SK-N-MC (cell line): ENCODE measurements around the gene NQO2.
A peak's percentile ranks its signal among the peaks of the same experiment; 100 is the strongest.
"Not testable (repeated sequence)": the region's sequence is repeated elsewhere in the genome, so short reads cannot be mapped to it uniquely, and the experiment has no call there.

Experiments
- DNase-seq: peaks from one replicate; pipeline ENCODE4 v3.0.0-alpha.2; 2011; ENCODE audit warnings: low read depth, low spot score
- H3K27ac ChIP-seq: fragments of 200-600 bp; sonication (generic); 2 replicates; pipeline ENCODE4 v1.5.1; 2016; ENCODE audit warnings: mixed run types
- H3K36me3 ChIP-seq: fragments of 200-600 bp; sonication (generic); 2 replicates; pipeline ENCODE4 v1.6.1; 2017; ENCODE audit warnings: antibody characterized with exemption, low read length, mixed read lengths; ENCODE audit not compliant: insufficient read depth
- H3K4me3 ChIP-seq: fragments of 200-600 bp; sonication (generic); 2 replicates; pipeline ENCODE4 v1.5.1; 2016
- H3K9ac ChIP-seq: fragments of 200-600 bp; sonication (generic); 2 replicates; pipeline ENCODE4 v1.8.0; 2017; ENCODE audit warnings: mixed run types, mixed read lengths; ENCODE audit not compliant: insufficient read length
- H3K9me3 ChIP-seq: fragments of 200-600 bp; sonication (generic); 2 replicates; pipeline ENCODE4 v1.6.1; 2017; ENCODE audit warnings: low read depth, mild to moderate bottlenecking, antibody characterized with exemption, low read length, moderate library complexity, mixed read lengths
- EZH2 ChIP-seq: fragments of 200-600 bp; sonication (generic); IDR thresholded peaks from one replicate; pipeline ENCODE4 v1.6.1; 2017; ENCODE audit warnings: antibody characterized with exemption
- FOXP2 ChIP-seq: optimal IDR thresholded peaks from 2 replicates; pipeline ENCODE3; 2011; ENCODE audit warnings: mild to moderate bottlenecking, moderate library complexity; ENCODE audit not compliant: insufficient read depth; ENCODE audit errors: extremely low read length, control extremely low read depth
- POLR2AphosphoS5 ChIP-seq: IDR thresholded peaks from 2 replicates; pipeline ENCODE4 v1.6.1; 2012; ENCODE audit warnings: mild to moderate bottlenecking, low read depth, low read length, borderline replicate concordance

The NQO2 gene

DNA sequence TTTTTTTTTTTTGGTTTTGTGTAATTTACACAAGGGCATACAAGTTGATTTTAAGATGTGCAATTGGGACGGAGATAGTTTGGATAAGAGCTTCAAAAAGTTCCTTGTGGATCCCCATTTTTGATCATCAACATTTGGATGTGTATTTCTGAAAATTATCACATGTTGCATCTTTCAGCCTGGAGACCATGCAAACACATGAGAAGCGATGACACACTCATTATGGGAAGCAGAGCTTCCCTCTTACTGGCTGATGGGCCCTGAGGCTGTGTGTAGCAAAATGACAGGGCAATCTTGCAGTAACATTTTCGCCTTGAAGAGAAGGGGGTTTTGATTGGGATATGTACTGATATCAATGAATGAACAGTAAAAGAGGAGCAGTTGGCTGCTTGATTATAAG, 46.6 kb downstream of the NQO2 start:
- Histone ChIP-seq H3K36me3 (no peaks in the 10 kb centered on the region), H3K27ac (no peak overlapping the region), H3K9ac (no peak overlapping the region), H3K4me3 (no peak overlapping the region), H3K9me3 (no peaks in the 10 kb centered on the region)
- DNase-seq, result no peak
- TF ChIP-seq EZH2 (no peak), POLR2AphosphoS5 (no peak), FOXP2 (no peak)

DNA sequence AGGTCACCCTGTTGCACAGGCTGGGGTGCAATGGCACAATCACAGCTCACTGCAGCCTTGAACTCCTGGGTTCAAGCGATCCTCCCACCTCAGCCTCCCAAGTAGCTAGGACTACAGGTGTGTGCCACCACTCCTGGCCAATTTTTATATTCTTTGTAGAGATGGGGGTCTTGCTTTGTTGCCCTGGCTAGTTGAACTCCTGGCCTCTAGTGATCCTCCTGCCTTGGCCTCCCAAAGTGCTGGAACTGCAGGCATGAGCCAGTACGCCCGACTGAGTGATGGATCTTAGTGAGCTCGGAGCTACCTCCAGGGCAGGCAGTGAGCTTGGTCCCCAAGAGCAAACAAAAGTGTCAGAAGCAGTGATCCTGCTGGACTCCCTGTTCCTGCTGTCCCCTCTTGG, 48.3 kb downstream of the NQO2 start:
- H3K9me3 ChIP-seq, DNase-seq, H3K9ac ChIP-seq, H3K27ac ChIP-seq, H3K36me3 ChIP-seq, H3K4me3 ChIP-seq: not testable (repeated sequence)

DNA sequence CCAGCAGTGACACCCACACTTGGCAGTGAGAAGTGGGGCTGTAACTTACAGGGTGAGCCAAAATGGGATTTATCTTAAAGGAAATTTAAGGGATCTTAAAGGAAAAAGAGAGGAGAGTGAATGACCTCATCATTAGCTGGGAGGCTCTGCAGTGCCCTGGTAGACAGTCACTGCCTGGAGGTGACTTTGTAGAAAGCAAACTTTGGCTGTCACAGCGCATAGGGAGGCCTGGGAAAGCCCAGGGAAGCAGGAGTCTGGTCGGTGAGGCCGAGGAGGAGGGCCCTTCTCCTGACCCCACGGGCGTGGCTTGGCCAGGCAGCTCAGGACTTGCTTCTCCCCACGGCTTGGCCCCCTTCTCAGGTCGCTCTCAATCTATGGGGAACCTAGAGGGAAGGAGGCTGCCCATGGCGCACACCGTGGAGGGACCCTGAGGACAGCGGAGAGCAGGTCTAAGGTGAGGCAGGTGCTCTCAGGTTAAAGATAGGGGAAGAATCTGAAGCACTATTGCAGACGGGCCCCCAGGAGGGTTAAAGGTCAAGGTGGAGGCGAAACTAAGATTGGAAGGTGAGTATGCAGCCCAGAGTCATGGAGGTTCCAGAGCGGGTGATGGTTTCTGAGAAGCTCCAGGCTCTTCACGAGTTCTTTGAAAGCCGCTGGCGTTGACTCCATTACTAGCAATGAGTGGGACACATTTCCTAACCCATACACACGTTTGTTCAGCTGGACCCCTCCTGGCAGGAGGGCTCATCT, 53.0 kb downstream of the NQO2 start:
- H3K36me3 ChIP-seq, result no peaks in the 10 kb centered on the region
- no peak overlapping the region for H3K9ac ChIP-seq
- TF ChIP-seq POLR2AphosphoS5, result no peak
- TF ChIP-seq FOXP2, result no peak
- no peak for TF ChIP-seq EZH2
- DNase-seq, result no peak
- no peaks in the 10 kb centered on the region for H3K9me3 ChIP-seq
- no peak overlapping the region for H3K27ac ChIP-seq
- H3K4me3 ChIP-seq, result no peak overlapping the region

DNA sequence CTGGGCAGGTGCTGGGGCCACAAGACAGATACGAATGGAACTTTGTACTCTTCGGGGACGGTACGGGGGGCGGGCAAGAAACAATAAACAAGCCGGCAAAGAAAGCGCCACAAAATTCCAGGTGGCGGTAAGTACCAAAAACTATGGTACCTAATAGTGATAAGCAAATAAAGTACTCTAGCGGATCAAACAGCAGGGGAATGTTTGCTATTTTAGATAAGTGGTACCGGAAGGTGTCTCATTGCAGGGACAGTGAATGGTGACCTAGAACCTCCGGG, 53.5 kb downstream of the NQO2 start:
- no peak overlapping the region for H3K27ac ChIP-seq
- H3K9ac ChIP-seq, result peak overlapping the region; percentile 45
- no peak for TF ChIP-seq EZH2
- no peak for TF ChIP-seq POLR2AphosphoS5
- no peak for TF ChIP-seq FOXP2
- DNase-seq, result no peak
- no peaks in the 10 kb centered on the region for H3K9me3 ChIP-seq
- no peaks in the 10 kb centered on the region for H3K36me3 ChIP-seq
- H3K4me3 ChIP-seq, result peak overlapping the region; percentile 78

DNA sequence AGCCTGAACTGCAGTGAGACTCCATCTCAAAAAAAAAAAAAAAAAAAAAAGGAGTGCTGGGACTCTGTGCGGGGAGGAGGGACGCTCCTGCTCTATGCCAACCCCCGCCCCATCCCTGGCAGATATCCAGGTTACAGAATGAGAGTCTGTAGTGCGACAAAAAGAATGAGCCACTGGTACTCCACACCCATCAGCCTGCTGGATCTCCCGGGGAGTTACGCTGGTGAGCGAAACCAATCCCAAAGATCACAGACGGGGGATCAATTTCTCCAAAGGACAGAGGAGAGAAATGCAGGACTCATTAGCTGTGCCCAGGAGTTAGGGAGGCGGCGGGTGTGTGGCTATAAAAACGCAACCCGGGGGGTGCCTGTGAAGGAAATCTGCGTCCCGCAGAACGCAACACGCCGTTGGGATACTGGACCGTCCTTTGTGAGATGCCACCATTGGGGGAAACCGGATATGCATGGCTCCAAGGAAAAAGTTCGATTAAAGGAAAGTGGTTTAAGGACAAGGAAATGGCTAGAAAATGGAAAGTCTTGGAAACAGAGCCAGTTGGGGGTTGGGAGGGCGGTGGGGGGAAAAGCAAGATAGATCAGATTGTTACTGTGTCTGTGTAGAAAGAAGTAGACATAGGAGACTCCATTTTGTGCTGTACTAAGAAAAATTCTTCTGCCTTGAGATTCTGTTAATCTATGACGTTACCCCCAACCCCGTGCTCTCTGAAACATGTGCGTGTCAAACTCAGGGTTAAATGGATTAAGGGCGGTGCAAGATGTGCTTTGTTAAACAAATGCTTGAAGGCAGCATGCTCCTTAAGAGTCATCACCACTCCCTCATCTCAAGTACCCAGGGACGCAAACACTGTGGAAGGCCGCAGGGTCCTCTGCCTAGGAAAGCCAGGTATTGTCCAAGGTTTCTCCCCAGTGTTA, 54.8 kb downstream of the NQO2 start:
- H3K27ac ChIP-seq, result not testable (repeated sequence)

DNA sequence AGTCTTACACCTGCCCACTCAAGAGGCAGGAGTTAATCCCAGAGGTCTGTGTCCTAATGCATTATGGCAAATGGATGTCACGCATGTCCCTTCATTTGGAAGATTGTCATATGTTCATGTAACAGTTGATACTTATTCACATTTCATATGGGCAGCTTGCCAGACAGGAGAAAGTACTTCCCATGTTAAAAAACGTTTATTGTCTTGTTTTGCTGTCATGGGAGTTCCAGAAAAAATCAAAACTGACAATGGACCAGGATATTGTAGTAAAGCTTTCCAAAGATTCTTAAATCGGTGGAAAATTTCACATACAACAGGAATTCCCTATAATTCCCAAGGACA, 55.4 kb downstream of the NQO2 start:
- not testable (repeated sequence) for H3K9ac ChIP-seq, DNase-seq, H3K9me3 ChIP-seq, H3K4me3 ChIP-seq, H3K27ac ChIP-seq, H3K36me3 ChIP-seq

More for the DNA sequence above, 54.8 kb downstream of the NQO2 start:
- DNase-seq, H3K9ac ChIP-seq, H3K9me3 ChIP-seq, H3K36me3 ChIP-seq: not testable (repeated sequence)
- H3K4me3 ChIP-seq, result peak overlapping the region; percentile 78

DNA sequence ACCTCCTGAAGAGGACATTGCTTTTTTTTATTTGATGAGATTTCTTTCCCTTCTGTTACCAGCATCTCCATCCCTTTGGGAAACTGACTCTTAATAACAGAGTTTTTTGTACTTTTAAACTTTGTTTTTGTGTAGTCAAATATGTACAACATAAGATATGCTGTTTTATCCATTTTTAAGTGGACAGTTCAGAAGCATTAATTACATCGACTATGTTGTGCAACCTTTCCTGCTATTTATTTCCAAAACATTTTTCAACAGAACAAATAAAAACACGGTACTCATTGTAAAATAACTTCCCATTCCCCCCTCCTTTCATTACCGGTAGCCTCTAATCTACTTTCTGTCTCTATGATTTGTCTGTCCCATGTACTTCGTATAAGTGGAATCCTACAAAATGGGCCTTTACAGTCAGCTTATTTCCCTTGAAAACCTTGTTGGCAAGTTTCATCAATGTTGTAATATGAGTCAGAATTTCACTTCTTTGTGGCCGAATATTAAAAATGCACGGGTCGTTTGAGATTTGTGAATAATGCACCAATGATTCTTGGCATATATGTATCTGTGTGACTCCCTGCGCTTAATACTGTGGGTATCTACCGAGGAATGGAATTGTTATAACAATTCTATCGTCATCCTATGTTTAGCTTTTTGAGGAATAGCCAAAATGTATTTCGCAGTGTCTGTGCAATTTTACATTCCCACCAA, 57.5 kb downstream of the NQO2 start:
- no peak for DNase-seq
- Histone ChIP-seq H3K9me3 (no peaks in the 10 kb centered on the region), H3K27ac (no peak overlapping the region), H3K9ac (no peak overlapping the region), H3K4me3 (no peak overlapping the region), H3K36me3 (no peaks in the 10 kb centered on the region)
- TF ChIP-seq EZH2, result no peak
- no peak for TF ChIP-seq POLR2AphosphoS5
- no peak for TF ChIP-seq FOXP2

DNA sequence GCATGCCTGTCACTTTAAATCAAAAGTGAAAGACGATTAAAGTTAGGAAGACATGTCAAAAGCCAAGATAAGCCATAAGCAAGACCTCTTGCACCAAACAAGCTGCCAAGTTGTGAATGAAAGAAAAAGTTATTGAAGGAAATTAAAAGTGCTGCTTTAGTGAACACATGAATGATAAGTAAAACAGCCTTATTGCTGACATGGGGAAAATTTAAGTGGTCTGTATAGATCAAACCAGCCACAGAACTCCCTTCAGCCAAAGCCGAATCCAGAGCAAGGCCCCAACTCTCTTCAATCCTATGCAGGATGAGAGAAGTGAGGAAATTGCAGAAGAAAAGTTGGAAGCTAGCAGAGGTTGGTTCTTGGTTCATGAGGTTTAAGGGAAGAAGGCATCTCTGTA, 59.3 kb downstream of the NQO2 start:
- no peak overlapping the region for H3K4me3 ChIP-seq
- H3K36me3 ChIP-seq, result no peaks in the 10 kb centered on the region
- H3K9me3 ChIP-seq, result no peaks in the 10 kb centered on the region
- DNase-seq, result no peak
- no peak overlapping the region for H3K9ac ChIP-seq
- H3K27ac ChIP-seq, result no peak overlapping the region
- TF ChIP-seq FOXP2 (no peak), EZH2 (no peak), POLR2AphosphoS5 (no peak)

DNA sequence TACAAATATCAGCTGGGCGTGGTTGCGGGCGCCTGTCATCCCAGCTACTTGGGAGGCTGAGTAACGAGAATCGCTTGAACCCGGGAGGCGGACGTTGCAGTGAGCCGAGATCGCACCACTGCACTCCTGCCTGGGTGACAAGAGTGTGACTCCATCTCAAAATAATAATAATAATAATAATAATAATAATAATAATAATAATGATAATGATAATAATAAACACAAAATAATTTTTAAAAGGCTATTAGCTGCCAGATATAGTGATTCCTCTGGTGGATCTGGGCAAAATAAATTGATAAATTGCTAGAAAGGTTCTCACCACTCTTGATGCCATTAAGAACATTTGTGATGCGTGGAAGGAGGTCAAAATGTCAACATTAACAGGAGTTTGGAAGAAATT, 60.4 kb downstream of the NQO2 start:
- not testable (repeated sequence) for H3K4me3 ChIP-seq, H3K9ac ChIP-seq, H3K27ac ChIP-seq, H3K9me3 ChIP-seq, H3K36me3 ChIP-seq, DNase-seq
